ENCODE results near the gene FRMD4A.
"Not testable (repeated sequence)": the region's sequence is repeated elsewhere in the genome, so short reads cannot be mapped to it uniquely, and the experiment has no call there.

Gene FRMD4A

DNA sequence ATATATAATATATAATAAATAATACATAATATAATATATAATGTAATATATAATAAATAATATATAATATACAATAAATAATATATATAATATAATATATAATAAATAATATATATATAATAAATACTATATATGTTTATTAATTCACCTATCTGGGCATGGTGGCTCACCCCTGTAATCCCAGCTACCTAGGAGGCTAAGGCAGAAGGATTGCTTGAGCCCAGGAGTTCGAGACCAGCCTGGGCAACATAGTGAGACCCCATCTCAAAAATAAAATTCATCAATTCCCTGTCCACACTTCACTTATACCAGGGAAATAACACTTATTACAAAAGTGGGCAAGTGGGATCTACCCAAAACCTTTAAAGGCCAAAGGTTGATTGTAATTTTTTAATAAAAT, 462.9 kb downstream of the FRMD4A start:
- no peak for ATAC-seq

DNA sequence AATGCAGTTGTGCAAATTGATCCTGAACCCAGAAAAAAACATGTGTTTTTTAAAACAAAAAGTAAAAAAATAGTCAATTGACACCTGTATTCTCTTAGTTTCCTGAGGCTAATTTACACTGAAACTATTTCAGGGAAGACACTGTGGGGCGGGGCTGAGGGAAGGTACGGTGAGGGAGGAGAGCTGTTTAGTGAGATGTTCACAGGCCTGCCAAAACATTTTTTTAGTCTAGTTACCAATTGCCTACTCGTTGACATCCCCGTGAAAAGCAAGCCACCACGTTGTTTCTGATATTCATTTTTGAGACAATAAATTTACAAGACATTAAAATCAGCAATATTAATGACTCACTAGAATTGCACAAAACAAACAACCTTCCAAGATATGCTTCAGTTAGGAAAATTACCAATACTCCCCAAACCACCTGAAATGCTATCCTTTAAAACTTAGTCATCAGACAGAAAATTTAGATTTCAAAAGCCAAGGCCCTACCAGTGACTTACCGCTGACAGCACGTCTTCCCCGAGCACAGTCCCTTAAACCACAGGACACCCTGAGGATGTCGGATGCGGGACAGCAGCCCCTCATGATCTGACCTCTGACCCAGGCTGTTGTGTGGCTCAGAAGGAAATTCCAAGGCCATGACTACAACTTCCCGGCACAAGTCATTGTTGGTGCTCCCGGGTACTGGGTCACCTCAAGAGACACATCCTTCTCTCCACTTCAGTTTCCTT, 464.8 kb downstream of the FRMD4A start:
- ATAC-seq = no peak

DNA sequence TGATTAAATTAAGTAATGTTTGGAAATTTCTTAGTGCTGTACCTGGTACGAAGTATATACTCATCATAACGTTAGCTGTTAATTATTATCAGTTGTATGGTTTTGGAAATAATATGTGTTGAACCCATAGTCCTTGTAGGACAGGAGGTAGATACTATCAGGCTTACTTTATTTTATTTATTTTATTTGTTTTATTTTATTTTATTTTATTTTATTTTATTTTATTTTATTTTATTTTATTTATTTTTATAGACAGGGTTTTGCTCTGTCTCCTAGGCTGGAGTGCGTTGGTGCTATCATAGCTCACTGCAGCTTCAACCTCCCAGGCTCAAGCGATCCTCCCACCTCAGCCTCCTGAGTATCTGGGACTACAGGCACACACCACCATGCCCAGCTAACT, 465.5 kb downstream of the FRMD4A start:
- not testable (repeated sequence) for ATAC-seq

DNA sequence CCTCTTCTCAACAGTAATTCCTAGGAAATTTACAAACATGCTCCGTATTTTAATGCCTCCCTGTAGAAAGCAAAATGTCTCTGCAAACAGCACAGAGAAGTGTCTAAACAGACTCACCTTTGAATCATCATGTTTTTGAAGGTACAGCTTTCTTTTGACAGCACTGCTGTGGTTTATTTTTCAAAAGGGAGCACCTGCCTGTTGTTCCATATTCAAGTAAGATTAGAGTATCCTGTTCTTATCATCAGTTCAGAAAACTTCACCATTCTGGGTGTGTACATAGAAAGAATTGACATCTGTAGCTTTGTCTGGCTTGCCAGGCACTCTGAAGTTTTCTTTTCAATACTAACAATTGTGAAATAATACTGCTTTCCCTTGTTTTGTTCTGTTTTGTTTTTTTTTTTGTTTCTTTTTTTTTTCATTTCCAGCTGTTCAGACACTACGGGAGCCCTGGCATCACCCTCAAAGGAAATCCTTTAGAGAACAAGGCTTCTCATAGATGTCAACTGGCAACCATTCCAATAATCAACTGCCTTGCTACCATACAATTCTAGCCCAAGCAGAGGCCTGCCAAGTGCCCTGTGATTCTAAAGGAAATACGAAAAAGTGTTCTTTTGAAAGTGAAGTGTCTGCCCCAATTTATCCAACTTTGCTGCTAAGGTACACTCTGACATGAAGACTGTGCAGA, 468.0 kb downstream of the FRMD4A start:
- ATAC-seq = no peak

DNA sequence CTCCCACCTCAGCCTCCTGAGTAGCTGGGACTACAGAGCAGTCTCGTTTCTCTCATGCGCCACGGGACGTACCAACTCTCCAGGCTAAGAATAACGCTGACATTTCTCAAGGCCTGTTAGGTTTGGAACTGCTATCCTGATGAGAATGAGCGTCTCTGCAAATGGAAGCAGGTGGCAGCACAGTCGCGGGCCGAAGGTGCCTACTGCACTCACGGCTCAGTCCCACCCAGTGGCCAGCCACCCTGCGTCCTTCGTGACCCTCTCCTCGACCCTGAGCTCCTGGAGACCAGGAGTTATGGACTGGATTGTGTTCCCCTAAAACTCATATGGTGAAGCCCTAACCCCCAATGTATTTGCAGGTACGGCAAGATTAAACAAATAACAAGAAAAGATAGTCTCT, 469.8 kb downstream of the FRMD4A start:
- ATAC-seq = no peak

DNA sequence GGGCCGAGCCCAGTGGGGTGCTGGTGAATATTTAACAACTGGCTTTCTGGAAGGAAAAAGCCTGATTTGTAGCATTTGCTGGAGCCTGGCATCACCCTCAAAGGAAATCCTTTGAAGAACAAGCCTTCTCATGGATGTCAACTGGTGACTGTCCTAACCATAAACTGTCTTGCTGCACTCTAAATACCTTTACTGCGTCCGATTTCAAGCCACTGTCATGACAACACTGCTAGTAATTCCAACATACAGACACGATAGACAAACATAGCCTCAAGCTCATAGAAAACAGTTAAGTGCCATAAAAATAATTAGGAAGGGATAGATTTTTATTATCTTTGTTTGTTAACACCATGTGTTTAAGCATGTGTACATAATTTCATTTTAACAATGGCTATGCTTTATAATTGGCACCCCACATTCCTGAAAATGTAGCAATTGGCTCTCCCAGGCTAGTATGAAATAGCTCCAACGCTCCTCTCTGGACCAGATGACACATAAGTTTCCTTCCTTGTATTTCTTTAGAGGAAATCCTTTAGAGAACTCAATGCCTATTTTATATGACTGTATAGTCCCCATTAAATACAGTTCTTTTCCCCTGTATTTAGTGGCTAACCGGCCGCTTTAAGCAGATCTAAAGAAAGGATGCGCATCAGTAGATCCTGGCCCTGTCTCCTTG, 470.6 kb downstream of the FRMD4A start:
- ATAC-seq = no peak

DNA sequence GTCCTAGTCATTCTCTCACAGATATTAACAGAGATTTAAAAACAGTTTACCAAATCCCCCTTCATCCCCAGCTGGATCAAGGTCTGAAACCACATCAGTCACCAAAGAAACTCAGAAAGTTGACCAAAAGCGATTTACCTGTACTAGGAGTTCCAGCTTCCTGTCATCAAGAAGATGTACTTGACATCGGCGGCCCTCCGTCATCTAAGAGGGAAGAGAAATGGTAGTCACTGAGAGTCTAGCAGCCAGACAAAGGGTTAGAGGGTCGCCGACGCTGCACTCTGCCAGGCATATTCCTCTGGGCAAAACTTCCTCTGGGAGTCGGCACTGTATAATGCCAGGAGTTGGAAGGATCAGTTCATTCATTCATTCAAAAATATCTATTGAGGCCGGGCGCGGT, 472.0 kb downstream of the FRMD4A start:
- no peak for ATAC-seq

DNA sequence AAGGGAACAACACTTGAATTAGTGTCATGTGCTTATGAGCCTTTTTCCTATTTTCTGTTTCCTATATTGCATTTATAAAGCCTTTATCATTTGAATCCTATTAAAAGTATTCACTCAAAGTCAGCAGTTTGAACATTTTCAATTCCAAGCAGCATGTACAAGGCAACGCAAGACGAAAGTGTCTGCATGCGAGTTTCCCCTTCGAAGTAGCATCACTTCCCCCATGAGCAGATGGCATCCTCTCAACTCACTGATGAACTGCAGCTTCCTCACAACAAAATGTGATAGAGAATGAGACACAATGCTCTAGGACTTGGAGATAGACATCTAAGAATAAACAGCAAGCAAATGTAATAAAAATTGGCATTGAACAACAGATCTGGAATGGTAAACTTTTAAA, 473.3 kb downstream of the FRMD4A start:
- no peak for ATAC-seq

DNA sequence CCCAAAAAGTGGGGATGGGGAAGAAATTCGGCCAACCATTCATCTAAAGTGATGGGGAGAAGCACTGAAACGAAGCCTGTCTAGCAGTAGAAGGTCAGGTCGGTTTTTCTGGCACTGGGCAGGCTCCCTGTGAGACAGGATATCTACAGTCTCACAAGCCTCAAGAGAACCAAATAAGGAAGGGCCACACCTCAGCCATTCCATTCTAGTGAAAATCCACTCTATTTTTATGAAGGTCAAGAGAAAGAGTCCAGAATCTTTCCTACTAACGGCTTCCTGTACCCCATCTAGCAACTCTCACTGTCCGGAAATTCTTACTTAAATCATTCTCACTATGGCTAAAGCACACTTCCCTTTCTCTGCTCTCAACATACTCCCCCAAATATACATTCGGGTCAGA, 476.9 kb downstream of the FRMD4A start:
- no peak for ATAC-seq

DNA sequence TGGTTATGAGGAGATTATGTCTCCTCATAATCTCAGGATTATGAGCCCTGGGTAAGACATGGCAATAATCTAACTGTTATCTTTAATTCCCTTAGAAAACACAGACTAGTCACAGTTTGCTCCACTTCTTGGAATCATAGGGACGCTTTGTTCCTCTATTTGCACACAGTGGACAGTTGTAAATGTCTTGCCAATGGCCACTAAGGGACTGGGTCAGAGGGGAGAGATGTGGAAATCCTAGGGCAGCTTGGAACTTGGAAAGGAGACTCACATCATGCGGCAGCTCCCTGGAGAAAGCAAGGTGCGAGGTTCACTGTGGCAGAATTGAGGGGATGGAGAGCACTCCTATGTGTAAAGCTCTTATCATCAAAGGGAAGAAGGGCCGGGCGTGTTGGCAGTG, 477.9 kb downstream of the FRMD4A start:
- ATAC-seq = no peak

DNA sequence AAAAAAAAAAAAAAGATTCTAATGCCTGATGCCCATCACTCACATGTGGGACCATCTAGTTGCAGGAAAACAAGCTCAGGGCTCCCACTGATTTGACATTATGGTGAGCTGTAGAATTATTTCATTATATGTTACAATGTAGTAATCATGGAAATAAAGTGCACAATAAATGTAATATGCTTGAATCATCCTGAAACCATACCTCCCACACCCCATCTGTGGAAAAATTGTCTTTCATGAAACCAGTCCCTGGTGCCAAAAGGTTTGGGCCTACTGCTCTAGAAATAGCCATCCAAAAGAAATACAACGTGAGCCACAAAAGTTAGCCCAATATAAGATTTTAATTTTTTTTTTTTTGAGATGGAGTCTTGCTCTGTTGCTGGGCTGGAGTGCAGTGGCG, 478.8 kb downstream of the FRMD4A start:
- ATAC-seq = no peak

DNA sequence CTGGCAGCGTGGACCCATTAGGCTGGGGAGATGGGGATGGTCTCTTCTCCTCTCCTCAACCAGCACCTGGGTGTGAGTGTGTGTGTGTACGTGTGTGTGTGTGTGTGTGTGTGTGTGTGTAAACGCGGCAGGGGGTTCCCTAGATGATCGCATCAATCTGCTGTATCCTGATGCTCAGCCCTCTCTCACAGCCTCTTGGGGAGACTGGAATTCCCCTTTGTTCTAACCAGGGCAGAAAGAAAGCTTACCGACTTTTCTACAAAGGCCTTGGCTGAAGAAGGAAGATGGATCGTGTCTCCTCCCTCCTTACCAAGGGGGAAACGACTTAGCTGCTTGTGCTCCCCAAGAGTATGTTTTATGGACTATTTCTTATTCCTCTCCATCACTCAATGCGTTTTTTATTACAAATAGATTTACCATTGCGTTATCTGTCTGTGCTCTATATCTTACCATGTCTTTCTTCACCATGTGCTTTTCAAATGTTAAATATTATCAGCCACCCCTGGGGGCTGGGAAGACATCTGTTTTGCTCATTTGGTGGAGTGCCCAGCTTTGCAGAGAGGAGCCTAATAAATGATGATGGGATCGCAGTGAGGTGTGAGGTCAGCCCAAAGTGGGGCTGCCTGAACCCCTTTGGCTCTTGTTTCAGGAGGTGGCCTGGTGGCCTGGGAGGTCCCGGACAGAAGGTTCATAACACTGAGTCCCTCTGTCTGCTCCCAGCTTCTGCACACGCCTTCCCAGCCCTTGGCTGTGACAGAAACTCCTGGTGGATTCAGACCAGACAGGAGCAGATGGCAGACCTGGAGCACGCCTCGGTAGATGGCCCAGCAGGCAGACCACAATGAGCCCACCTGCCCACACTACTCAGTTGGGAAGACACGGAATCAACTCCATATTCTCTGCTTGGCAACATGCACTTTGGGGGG, 481.9 kb downstream of the FRMD4A start:
- ATAC-seq = no peak

DNA sequence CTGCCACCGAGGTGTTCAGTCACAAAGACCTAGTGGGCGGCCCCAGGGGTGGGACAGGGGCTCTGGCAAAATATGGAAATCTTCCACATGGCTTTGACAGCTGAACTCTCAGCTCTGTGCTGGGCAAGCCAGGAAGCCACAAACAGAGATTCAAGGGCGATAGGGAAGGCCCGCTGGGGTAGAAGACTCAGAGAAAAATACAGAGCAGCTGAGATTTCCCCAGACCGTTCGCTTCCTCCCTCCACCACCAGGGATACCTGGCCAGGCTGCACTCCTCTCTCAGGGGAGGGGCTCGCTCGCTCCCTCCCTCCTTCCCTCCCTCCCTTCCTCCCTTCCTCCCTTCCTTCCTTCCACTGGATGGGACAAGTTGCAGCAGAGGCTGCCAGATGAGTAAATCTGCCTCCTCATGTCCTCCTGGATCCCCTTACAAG, 483.5 kb downstream of the FRMD4A start:
- ATAC-seq = no peak

DNA sequence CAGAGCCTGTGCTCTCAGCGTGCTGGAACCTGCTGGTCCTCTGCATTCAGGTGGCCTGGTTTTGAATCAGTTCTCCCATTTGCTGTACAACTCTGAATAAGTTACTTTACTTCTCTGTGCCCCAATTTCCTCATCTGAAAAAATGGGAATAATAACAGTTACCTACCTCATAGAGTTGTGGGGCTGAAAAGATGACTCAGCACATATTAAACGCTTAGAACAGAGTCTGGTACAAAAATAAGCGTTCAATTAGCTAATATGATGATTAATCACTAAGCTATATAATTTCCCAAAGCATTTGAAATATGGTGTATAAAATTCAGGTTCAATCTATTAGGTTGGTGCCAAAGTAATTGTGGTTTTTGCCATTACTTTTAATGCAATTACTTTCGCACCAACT, 484.8 kb downstream of the FRMD4A start:
- no peak for ATAC-seq

DNA sequence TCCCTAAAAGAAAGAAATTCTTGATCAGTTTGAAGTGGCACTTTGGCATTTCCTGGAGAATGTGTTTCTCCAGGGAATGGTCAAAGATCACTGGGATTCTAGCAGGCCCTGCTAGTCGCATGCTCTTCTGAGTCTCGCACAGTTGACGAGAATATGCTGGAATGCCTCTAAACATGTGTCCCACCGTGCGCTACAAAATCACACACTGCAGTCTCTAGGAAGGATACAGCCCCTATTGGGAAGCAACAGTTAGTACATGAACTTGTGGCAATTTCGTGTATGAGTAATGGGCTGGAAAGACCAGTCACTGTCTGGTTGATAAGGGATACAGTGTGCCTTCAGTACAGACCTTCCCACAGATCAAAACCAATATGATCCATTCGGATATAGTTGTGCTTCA, 486.1 kb downstream of the FRMD4A start:
- no peak for ATAC-seq

DNA sequence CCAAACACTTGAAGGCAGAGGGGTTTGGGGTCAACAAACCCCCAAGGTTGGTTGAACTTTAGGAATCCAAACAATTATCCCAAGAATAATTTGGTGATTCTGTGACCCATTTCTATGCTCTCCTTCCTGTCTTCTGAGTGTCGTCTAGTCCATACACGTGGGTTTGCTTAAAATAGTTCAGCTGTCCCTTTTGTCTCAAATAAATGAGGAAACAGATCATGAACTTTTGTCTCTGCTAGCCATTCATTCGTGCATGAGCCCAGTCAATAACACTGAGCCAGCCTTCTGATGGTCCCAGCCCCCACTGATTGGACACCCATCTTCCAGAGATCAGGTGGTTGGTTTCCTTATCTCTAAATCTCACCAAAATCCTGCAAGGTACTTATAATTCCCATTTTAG, 488.6 kb downstream of the FRMD4A start:
- no peak for ATAC-seq

DNA sequence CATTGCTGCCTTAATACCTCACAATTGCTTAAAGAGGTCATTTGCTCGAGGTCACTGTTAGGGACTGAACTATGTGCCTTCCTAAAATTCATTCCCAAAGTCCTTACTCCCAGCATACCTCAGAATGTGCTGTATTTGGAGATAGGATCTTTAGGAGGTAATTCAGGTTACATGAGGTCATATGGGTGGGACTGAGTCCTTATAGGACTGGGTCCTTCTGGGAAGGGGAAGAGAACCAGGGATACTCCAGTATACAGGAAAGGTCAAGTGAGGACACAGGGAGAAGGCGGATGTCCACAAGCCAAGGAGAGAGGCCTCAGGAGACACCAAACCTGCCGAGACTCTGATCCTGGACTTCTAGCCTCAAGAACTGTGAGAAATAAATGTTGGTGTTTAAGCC, 490.7 kb downstream of the FRMD4A start:
- ATAC-seq = no peak

DNA sequence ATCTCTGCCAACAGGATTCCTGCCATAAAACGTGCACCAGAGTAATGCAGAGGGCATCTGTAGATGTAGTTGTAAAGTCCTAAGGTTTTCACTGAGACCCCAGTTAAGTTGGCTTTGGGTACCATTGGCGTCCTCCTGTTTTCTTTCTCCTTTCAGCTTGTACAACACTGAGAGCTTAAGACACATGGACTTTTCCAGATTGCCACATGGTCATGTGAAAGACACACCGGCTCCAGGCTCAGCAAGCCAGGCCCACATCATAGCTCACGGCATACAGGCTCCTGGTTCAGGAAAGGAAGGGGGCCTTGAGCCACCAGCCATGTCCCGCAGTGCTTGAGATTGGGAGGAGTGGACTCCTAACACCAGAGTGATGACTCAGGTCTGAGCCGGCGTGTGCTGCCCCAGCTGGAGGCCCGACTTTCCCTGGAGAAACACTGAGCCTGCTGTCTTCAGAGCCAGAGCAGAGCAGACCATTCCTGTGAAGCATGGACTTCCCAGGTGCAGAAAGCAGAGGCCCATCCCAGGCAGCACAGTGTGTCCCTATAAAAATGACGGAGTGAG, 491.2 kb downstream of the FRMD4A start:
- no peak for ATAC-seq

DNA sequence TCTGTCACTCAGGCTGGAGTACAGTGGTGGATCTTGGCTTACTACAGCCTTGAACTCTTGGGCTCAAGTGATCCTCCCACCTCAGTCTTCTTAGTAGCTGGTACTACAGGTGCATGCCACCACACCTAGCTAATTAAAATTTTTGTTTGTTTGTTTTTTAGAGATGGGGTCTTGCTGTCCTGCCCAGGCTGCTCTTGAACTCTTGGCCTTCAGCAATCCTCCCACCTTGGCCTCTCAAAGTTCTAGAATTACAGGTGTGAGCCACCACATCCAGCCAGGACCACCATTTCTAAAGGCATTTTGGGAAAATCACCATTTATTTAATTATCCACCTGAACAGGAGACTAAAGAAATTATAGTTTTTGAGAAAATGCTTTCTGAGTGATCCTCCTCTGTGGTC, 491.7 kb downstream of the FRMD4A start:
- no peak for ATAC-seq

DNA sequence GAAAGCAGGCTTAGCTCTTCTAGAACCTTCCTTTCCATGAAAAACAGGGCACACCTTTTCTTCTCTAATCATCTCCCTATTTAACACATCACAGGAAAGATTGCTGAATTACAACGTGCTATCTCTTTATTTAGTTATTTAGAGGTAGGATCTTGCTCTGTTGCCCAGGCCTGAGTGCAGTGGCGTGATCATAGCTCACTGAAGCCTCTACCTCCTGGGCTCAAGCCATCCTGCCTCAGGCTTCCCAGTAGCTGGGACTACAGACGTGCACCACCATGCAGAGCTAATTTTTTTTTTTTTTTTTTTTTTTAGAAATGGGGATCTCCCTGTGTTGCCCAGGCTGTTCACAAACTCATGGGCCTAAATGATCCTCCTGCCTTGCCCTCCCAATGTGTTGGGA, 492.8 kb downstream of the FRMD4A start:
- ATAC-seq = no peak

DNA sequence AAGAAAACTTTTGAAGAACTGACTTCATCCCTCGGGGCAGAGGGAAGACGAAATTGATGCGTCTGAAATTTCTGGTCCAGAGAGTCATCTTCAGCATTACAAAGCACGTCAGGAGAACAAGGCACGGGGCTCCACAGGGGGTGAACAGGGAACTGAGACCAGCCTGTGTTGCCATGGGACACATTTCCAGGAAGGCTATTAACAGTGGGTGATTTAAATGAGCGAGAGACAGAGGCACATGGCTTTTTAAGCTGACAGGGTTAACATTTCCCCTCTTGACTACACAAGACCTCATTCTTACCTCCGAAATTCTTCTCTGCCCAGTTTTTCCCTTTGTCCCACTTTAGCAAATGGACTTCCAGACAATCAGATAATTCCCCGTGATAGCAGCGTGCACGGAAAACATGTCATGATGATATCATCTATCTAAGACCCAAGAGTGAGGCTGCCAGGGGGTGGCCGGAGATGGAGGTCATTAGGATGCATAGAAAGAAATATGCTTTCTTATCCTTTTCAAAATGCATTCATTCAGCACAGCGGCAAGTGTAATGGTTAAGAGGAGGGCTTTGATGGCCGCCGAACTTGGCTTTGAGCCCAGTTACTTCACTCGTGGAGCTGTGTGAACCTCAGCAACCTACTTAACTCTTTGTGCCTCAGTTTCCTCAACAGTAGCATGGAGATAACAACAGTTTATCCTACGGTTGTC, 496.0 kb downstream of the FRMD4A start:
- ATAC-seq = no peak

DNA sequence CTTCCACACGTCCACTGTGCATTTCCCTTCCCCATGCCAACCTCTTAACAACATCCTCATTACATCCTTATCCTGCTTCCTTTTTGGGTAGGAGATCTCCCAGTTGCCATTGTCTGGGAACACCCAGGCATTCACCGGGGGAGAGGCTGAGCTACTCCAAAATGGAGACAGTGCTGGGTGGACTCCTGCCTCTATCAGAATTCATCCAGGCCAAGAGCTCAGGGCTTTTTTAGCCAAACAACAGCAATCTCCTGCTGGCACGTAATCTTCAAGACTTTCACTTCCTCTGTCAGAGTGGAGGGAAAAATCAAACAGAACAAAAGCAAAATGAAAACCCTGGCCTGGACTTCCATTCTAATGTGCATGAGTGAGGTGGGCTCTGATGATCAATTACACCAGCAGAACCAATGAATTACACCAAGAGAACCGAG, 499.0 kb downstream of the FRMD4A start:
- ATAC-seq = no peak
